DOHH2 (cell line): ENCODE measurements around the gene SDS.

ENCODE experiments used
- H3F3A ChIP-seq: fragments of 200-600 bp; sonication (generic), shearing (Covaris generic); 2 replicates; pipeline ENCODE4 v1.6.0; 2016; ENCODE audit warnings: antibody characterized with exemption, mild to moderate bottlenecking; ENCODE audit not compliant: control insufficient read depth, insufficient read depth
- H3K27ac ChIP-seq: fragments of 200-600 bp; sonication (generic); 2 replicates; pipeline ENCODE4 v1.5.1; 2014; ENCODE audit warnings: low read depth, mild to moderate bottlenecking, low read length, moderate library complexity
- H3K27me3 ChIP-seq: fragments of 200-600 bp; sonication (generic); 2 replicates; pipeline ENCODE4 v1.6.1; 2014; ENCODE audit warnings: mild to moderate bottlenecking, low read length, mixed read lengths; ENCODE audit not compliant: control insufficient read depth
- H3K36me3 ChIP-seq: fragments of 200-600 bp; sonication (generic); 2 replicates; pipeline ENCODE4 v1.6.1; 2014; ENCODE audit warnings: mild to moderate bottlenecking, low read length, moderate library complexity, mixed read lengths; ENCODE audit not compliant: control insufficient read depth
- H3K4me1 ChIP-seq: fragments of 200-600 bp; sonication (generic); 2 replicates; pipeline ENCODE4 v1.6.1; 2014; ENCODE audit warnings: mild to moderate bottlenecking, low read length, mixed read lengths; ENCODE audit not compliant: control insufficient read depth
- H3K4me2 ChIP-seq: fragments of 200-600 bp; sonication (generic); 2 replicates; pipeline ENCODE4 v1.6.0; 2014; ENCODE audit warnings: mild to moderate bottlenecking, low read length, moderate library complexity
- H3K4me3 ChIP-seq: fragments of 200-600 bp; sonication (generic); 2 replicates; pipeline ENCODE4 v1.5.1; 2014; ENCODE audit warnings: mild to moderate bottlenecking, low read length, mixed read lengths
- H3K79me2 ChIP-seq: fragments of 200-600 bp; sonication (generic); 2 replicates; pipeline ENCODE4 v1.6.1; 2014; ENCODE audit warnings: mild to moderate bottlenecking, low read length, mixed read lengths; ENCODE audit not compliant: control insufficient read depth
- H3K9me2 ChIP-seq: fragments of 200-600 bp; sonication (generic); replicated peaks from 2 replicates; pipeline ENCODE4 v1.6.1; 2014; ENCODE audit warnings: mild to moderate bottlenecking, low read length, mixed read lengths; ENCODE audit not compliant: control insufficient read depth
- H3K9me3 ChIP-seq: fragments of 200-600 bp; sonication (generic); 2 replicates; pipeline ENCODE4 v1.6.1; 2014; ENCODE audit warnings: antibody characterized with exemption, low read length, mixed read lengths; ENCODE audit not compliant: control insufficient read depth, insufficient read depth
- H4K20me1 ChIP-seq: fragments of 200-600 bp; sonication (generic); 2 replicates; pipeline ENCODE4 v1.6.0; 2014; ENCODE audit warnings: low read depth, mild to moderate bottlenecking, antibody characterized with exemption, low read length, moderate library complexity; ENCODE audit not compliant: control insufficient read depth, insufficient read depth
- EZH2phosphoT487 ChIP-seq: fragments of 200-600 bp; sonication (generic); IDR thresholded peaks from 2 replicates; pipeline ENCODE4 v1.6.1; 2017; ENCODE audit warnings: borderline replicate concordance, mild to moderate bottlenecking, antibody characterized with exemption, low read length, moderate library complexity, mixed read lengths
- TF ChIP-seq, protein P1 (sequence below): fragments of 200-600 bp; sonication (generic); IDR thresholded peaks from one replicate; pipeline ENCODE4 v1.5.1; 2014; ENCODE audit warnings: antibody characterized with exemption, mild to moderate bottlenecking, low read depth, low read length; ENCODE audit not compliant: poor library complexity, severe bottlenecking

The SDS gene

DNA sequence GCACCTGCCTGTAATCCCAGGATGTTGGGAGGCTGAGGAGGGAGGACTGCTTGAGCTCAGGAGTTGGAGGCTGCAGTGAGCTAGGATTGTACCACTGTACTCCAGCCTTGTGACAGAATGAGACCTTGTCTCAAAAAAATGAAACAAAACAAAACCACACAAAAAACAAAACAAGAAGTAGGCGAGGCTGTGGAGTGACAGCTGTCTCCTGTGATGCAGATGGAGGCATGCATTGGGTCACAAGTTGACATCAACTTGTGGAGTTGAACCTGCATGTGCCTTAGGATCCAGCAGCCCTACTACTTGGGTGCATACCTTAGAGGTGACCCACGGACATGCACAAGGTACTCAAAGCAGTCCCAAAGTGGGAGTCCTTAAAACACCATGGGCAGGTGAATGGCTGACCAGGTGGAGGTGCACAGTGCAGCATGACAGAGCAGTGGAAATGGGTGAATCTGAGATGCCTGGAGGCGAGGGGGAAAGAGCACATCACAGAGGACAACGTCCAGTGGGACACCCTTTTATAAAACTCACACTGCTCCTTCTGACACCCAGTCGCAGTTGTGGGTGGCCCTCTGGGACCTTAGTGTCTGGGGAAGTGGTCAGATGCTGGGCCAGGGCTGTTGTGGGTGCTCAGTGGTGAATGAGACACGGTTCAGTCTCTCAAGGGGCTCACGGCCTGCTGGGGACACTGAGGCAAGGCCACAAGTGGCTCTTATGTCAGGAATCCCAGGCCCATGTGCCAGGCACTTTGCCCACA is 32.6 kb downstream of the SDS start:
- no peaks in the 10 kb centered on the region for H3K27me3 ChIP-seq
- H3K36me3 ChIP-seq: no peaks in the 10 kb centered on the region
- H3K9me2 ChIP-seq: no peaks in the 10 kb centered on the region
- no peaks in the 10 kb centered on the region for H3K79me2 ChIP-seq
- no peak overlapping the region for H3K4me2 ChIP-seq
- no peak overlapping the region for H3K4me3 ChIP-seq
- no peaks in the 10 kb centered on the region for H4K20me1 ChIP-seq
- TF ChIP-seq, protein P1, sequence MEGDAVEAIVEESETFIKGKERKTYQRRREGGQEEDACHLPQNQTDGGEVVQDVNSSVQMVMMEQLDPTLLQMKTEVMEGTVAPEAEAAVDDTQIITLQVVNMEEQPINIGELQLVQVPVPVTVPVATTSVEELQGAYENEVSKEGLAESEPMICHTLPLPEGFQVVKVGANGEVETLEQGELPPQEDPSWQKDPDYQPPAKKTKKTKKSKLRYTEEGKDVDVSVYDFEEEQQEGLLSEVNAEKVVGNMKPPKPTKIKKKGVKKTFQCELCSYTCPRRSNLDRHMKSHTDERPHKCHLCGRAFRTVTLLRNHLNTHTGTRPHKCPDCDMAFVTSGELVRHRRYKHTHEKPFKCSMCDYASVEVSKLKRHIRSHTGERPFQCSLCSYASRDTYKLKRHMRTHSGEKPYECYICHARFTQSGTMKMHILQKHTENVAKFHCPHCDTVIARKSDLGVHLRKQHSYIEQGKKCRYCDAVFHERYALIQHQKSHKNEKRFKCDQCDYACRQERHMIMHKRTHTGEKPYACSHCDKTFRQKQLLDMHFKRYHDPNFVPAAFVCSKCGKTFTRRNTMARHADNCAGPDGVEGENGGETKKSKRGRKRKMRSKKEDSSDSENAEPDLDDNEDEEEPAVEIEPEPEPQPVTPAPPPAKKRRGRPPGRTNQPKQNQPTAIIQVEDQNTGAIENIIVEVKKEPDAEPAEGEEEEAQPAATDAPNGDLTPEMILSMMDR: no peak
- no peak for TF ChIP-seq EZH2phosphoT487
- H3F3A ChIP-seq: no peaks in the 10 kb centered on the region
- H3K9me3 ChIP-seq: no peaks in the 10 kb centered on the region
- no peaks in the 10 kb centered on the region for H3K4me1 ChIP-seq
- no peak overlapping the region for H3K27ac ChIP-seq

GRCh38 chr12:113369391-113369985 is 34.2 kb downstream of the SDS start:
- no peak overlapping the region for H3K27ac ChIP-seq
- H3K27me3 ChIP-seq: no peaks in the 10 kb centered on the region
- H4K20me1 ChIP-seq: no peaks in the 10 kb centered on the region
- no peaks in the 10 kb centered on the region for H3K9me3 ChIP-seq
- no peaks in the 10 kb centered on the region for H3K4me1 ChIP-seq
- no peak overlapping the region for H3K4me3 ChIP-seq
- no peaks in the 10 kb centered on the region for H3K36me3 ChIP-seq
- TF ChIP-seq EZH2phosphoT487: no peak
- TF ChIP-seq, protein P1: no peak
- no peaks in the 10 kb centered on the region for H3K79me2 ChIP-seq
- H3K9me2 ChIP-seq: no peaks in the 10 kb centered on the region
- no peak overlapping the region for H3K4me2 ChIP-seq
- no peaks in the 10 kb centered on the region for H3F3A ChIP-seq

- Histone ChIP-seq H3K27ac (no peak overlapping the region), H3K4me2 (no peak overlapping the region), H3K4me3 (no peak overlapping the region), H3K9me2 (no peaks in the 10 kb centered on the region), H3K9me3 (no peaks in the 10 kb centered on the region), H3K36me3 (no peaks in the 10 kb centered on the region), H3K27me3 (no peaks in the 10 kb centered on the region), H3F3A (no peaks in the 10 kb centered on the region), H4K20me1 (no peaks in the 10 kb centered on the region), H3K4me1 (no peaks in the 10 kb centered on the region), H3K79me2 (no peaks in the 10 kb centered on the region)
- TF ChIP-seq, protein P1: no peak
- no peak for TF ChIP-seq EZH2phosphoT487
These were observed 35.4 kb downstream of the SDS start for GRCh38 chr12:113368331-113368730.
